ENCODE results near the gene COPG2.

- TF ChIP-seq CTCF (conservative IDR thresholded peaks at IDR 0.05; ENCODE audit: low read length): no peak
- TF ChIP-seq EZH2phosphoT487 (IDR thresholded peaks at IDR 0.05; ENCODE audit: borderline replicate concordance): no peak
Measured at GRCh38 chr7:130683026-130683425, 14.5 kb upstream of the COPG2 start.

All from Loucy (cell line).